KMS-11 (cell line): ENCODE data around the gene PAPSS1.

ENCODE experiments used
- H2AFZ ChIP-seq: fragments of 200-600 bp; sonication (generic); 2 replicates; pipeline ENCODE4 v1.6.1; 2016; ENCODE audit warnings: antibody characterized with exemption, mixed run types, low read depth
- H3K27ac ChIP-seq: fragments of 200-600 bp; sonication (generic); 2 replicates; pipeline ENCODE4 v1.6.1; 2016; ENCODE audit warnings: mild to moderate bottlenecking, mixed run types
- H3K27me3 ChIP-seq: fragments of 200-600 bp; sonication (generic); 2 replicates; pipeline ENCODE4 v1.6.1; 2017; ENCODE audit warnings: mild to moderate bottlenecking, low read depth, mixed run types, moderate library complexity; ENCODE audit not compliant: insufficient read depth
- H3K36me3 ChIP-seq: fragments of 200-600 bp; sonication (generic); 2 replicates; pipeline ENCODE4 v1.6.1; 2017; ENCODE audit warnings: mild to moderate bottlenecking, mixed run types; ENCODE audit not compliant: insufficient read depth
- H3K4me1 ChIP-seq: fragments of 200-600 bp; sonication (generic); 2 replicates; pipeline ENCODE4 v1.6.1; 2016; ENCODE audit warnings: mild to moderate bottlenecking, low read depth, mixed run types; ENCODE audit not compliant: poor library complexity, severe bottlenecking
- H3K4me2 ChIP-seq: fragments of 200-600 bp; sonication (generic); 2 replicates; pipeline ENCODE4 v1.7.0; 2016; ENCODE audit warnings: mild to moderate bottlenecking, mixed run types
- H3K4me3 ChIP-seq: fragments of 200-600 bp; sonication (generic); IDR thresholded peaks from 2 replicates; pipeline ENCODE4 v1.6.1; 2017; ENCODE audit warnings: low read depth, low read length, mixed read lengths; ENCODE audit not compliant: insufficient read depth
- H3K79me2 ChIP-seq: fragments of 200-600 bp; sonication (generic); 2 replicates; pipeline ENCODE4 v1.6.1; 2016; ENCODE audit warnings: low read depth, mixed run types; ENCODE audit not compliant: insufficient read depth
- H3K9ac ChIP-seq: fragments of 200-600 bp; sonication (generic); 2 replicates; pipeline ENCODE4 v1.6.1; 2016; ENCODE audit warnings: mild to moderate bottlenecking, mixed run types
- H4K20me1 ChIP-seq: fragments of 200-600 bp; sonication (generic); 2 replicates; pipeline ENCODE4 v1.6.1; 2016; ENCODE audit warnings: mild to moderate bottlenecking, mixed run types; ENCODE audit not compliant: insufficient read depth
- CTCF ChIP-seq: fragments of 200-600 bp; sonication (generic); conservative IDR thresholded peaks from 2 replicates; pipeline ENCODE4 v1.6.1; 2017; ENCODE audit warnings: low read depth, mild to moderate bottlenecking, antibody characterized with exemption, low read length, moderate library complexity, mixed read lengths

Gene PAPSS1

GRCh38 chr4:107744532-107744931 is 24.5 kb upstream of the PAPSS1 start:
- no peaks in the 10 kb centered on the region for H3K27me3 ChIP-seq
- TF ChIP-seq CTCF, result no peak
- H3K27ac ChIP-seq, result no peak overlapping the region
- no peak overlapping the region for H3K9ac ChIP-seq
- H3K4me1 ChIP-seq, result peaks cover 30% of the 10 kb centered on the region
- no peak overlapping the region for H2AFZ ChIP-seq
- no peaks in the 10 kb centered on the region for H4K20me1 ChIP-seq
- H3K79me2 ChIP-seq, result no peaks in the 10 kb centered on the region
- no peak overlapping the region for H3K4me3 ChIP-seq
- no peaks in the 10 kb centered on the region for H3K36me3 ChIP-seq
- no peak overlapping the region for H3K4me2 ChIP-seq

- no peak for TF ChIP-seq CTCF
- H3K4me2 ChIP-seq, result peak overlapping the region; percentile 43; the same call in 1 of the 2 replicates
- no peaks in the 10 kb centered on the region for H4K20me1 ChIP-seq
- no peaks in the 10 kb centered on the region for H3K79me2 ChIP-seq
- no peaks in the 10 kb centered on the region for H3K27me3 ChIP-seq
- H3K9ac ChIP-seq, result peak overlapping the region; percentile 14; the same call in 1 of the 2 replicates
- no peaks in the 10 kb centered on the region for H3K36me3 ChIP-seq
- no peak overlapping the region for H3K4me3 ChIP-seq
- H3K4me1 ChIP-seq, result peaks cover 40% of the 10 kb centered on the region
- H3K27ac ChIP-seq, result peak overlapping the region; percentile 33; the same call in 1 of the 2 replicates
- H2AFZ ChIP-seq, result peak overlapping the region; percentile 9; the same call in 1 of the 2 replicates
Measured at GRCh38 chr4:107743532-107743931, 23.5 kb upstream of the PAPSS1 start.

- Histone ChIP-seq H3K36me3 (no peaks in the 10 kb centered on the region), H3K79me2 (no peaks in the 10 kb centered on the region), H4K20me1 (no peaks in the 10 kb centered on the region), H3K4me1 (peaks cover 48% of the 10 kb centered on the region), H3K4me3 (no peak overlapping the region), H3K4me2 (peak overlapping the region; percentile 43; the same call in 1 of the 2 replicates), H3K27me3 (no peaks in the 10 kb centered on the region), H3K27ac (no peak overlapping the region), H2AFZ (no peak overlapping the region), H3K9ac (no peak overlapping the region)
- TF ChIP-seq CTCF, result no peak
Measured at GRCh38 chr4:107742791-107743190, 22.8 kb upstream of the PAPSS1 start.

GRCh38 chr4:107742196-107742595 is 22.2 kb upstream of the PAPSS1 start:
- TF ChIP-seq CTCF, result no peak
- no peaks in the 10 kb centered on the region for H3K36me3 ChIP-seq
- no peak overlapping the region for H3K27ac ChIP-seq
- no peaks in the 10 kb centered on the region for H3K27me3 ChIP-seq
- H3K4me2 ChIP-seq, result no peak overlapping the region
- no peak overlapping the region for H3K4me3 ChIP-seq
- no peak overlapping the region for H2AFZ ChIP-seq
- no peaks in the 10 kb centered on the region for H4K20me1 ChIP-seq
- no peaks in the 10 kb centered on the region for H3K79me2 ChIP-seq
- peaks cover 54% of the 10 kb centered on the region for H3K4me1 ChIP-seq
- H3K9ac ChIP-seq, result no peak overlapping the region
